Activated CD8-positive, alpha-beta T cell treated with anti-CD3 and anti-CD28 coated beads, Interleukin-2, amount 10 ng/mL, durations not matched to agents 7 days and 5 days (primary cell): ENCODE results near the gene BLM. TPM values are rescaled to one million over a fixed set of nuclear protein-coding genes. Genes with fewer than 3 reads are reported as not detected.
"Not testable (repeated sequence)": the region's sequence is repeated elsewhere in the genome, so short reads cannot be mapped to it uniquely, and the experiment has no call there.

Experiments used
- ATAC-seq: fragments of 150-1000 bp; cut with Tn5 transposase; one replicate; pipeline ENCODE4 v1.10.0; 2021; ENCODE audit warnings: moderate library complexity
- CTCF ChIA-PET: fragments of 350-600 bp; sonication (Branson Sonifier 250); formaldehyde crosslinking; loops from one replicate; lab custom pipeline; 2021; ENCODE audit warnings: antibody characterized with exemption; lab: Charles Lee
- POLR2A ChIA-PET: fragments of 350-600 bp; sonication (Branson Sonifier 250); formaldehyde crosslinking; loops from one replicate; lab custom pipeline; 2021; ENCODE audit warnings: antibody characterized with exemption; lab: Charles Lee
- DNase-seq: peaks from one replicate; pipeline ENCODE4 v3.0.0-alpha.2; 2020
- H3K27ac Mint-ChIP-seq: one replicate; pipeline ENCODE4 v1.8.0; 2021; ENCODE audit warnings: mild to moderate bottlenecking, mixed read lengths
- H3K27me3 Mint-ChIP-seq: one replicate; pipeline ENCODE4 v1.8.0; 2021; ENCODE audit warnings: low read depth, mixed read lengths
- H3K36me3 Mint-ChIP-seq: one replicate; pipeline ENCODE4 v1.8.0; 2021; ENCODE audit warnings: low read depth, mixed read lengths
- H3K4me1 Mint-ChIP-seq: one replicate; pipeline ENCODE4 v1.8.0; 2021; ENCODE audit warnings: low read depth, mixed read lengths
- H3K4me3 Mint-ChIP-seq: one replicate; pipeline ENCODE4 v1.8.0; 2021; ENCODE audit warnings: mild to moderate bottlenecking, mixed read lengths
- H3K9me3 Mint-ChIP-seq: one replicate; pipeline ENCODE4 v1.8.0; 2022; ENCODE audit warnings: mixed read lengths; ENCODE audit not compliant: insufficient read depth
- total RNA-seq, 2 experiments: library from RNA; stranded (reverse); gene quantifications; one replicate each; pipeline ENCODE4 v1.2.3, GENCODE V29; 2021

BLM gene
- total RNA-seq, 2 experiments from 2014 or later: 52.3 to 57.4 TPM

- CTCF ChIA-PET: interaction anchor here (1.0 kb wide), 1 partner anchor 197 kb away, joined by 3 read pairs; no protein-coding TSS in a partner anchor
- H3K27me3 Mint-ChIP-seq: no peaks in the 10 kb centered on the region
- ATAC-seq: no peak
- no peak for DNase-seq
- H3K27ac Mint-ChIP-seq: no peak overlapping the region
- peaks cover 9% of the 10 kb centered on the region for H3K9me3 Mint-ChIP-seq
- H3K36me3 Mint-ChIP-seq: peaks cover 69% of the 10 kb centered on the region
- H3K4me1 Mint-ChIP-seq: peaks cover 29% of the 10 kb centered on the region
- POLR2A ChIA-PET: no interaction called here
- H3K4me3 Mint-ChIP-seq: no peak overlapping the region
Measured at GRCh38 chr15:90735923-90736322, 18.8 kb downstream of the BLM start.

GRCh38 chr15:90740545-90740944, 23.4 kb downstream of the BLM start:
- POLR2A ChIA-PET, H3K27me3 Mint-ChIP-seq, H3K4me3 Mint-ChIP-seq, ATAC-seq, H3K27ac Mint-ChIP-seq, H3K9me3 Mint-ChIP-seq: not testable (repeated sequence)
- H3K36me3 Mint-ChIP-seq: peaks cover 64% of the 10 kb centered on the region
- DNase-seq: peak; percentile 14
- H3K4me1 Mint-ChIP-seq: peaks cover 37% of the 10 kb centered on the region
- CTCF ChIA-PET: interaction anchor here (0.8 to 1.4 kb wide), 2 partner anchors 146 to 192 kb away, joined by 3 read pairs; partner anchors contain the start of gene HDDC3

GRCh38 chr15:90742087-90742486, 24.9 kb downstream of the BLM start:
- no peaks in the 10 kb centered on the region for H3K9me3 Mint-ChIP-seq
- ATAC-seq (no peak), DNase-seq (peak; percentile 9)
- H3K4me1 Mint-ChIP-seq: peaks cover 29% of the 10 kb centered on the region
- no peaks in the 10 kb centered on the region for H3K27me3 Mint-ChIP-seq
- no peak overlapping the region for H3K27ac Mint-ChIP-seq
- no peak overlapping the region for H3K4me3 Mint-ChIP-seq
- peaks cover 52% of the 10 kb centered on the region for H3K36me3 Mint-ChIP-seq
- ChIA-PET CTCF (no interaction called here), POLR2A (no interaction called here)

- Mint-ChIP-seq H3K4me1 (peaks cover 28% of the 10 kb centered on the region), H3K4me3 (no peak overlapping the region), H3K27me3 (no peaks in the 10 kb centered on the region), H3K9me3 (no peaks in the 10 kb centered on the region), H3K36me3 (peaks cover 50% of the 10 kb centered on the region), H3K27ac (no peak overlapping the region)
- peak; percentile 10 for DNase-seq
- ChIA-PET POLR2A (interaction anchor here (0.6 kb wide), 1 partner anchor 265 kb away, joined by 7 read pairs; no protein-coding TSS in a partner anchor), CTCF (no interaction called here)
- ATAC-seq: no peak
Measured at GRCh38 chr15:90743407-90743806, 26.3 kb downstream of the BLM start.

GRCh38 chr15:90744759-90745402, 27.7 kb downstream of the BLM start:
- Mint-ChIP-seq H3K27ac (no peak overlapping the region), H3K4me1 (peaks cover 26% of the 10 kb centered on the region), H3K27me3 (no peaks in the 10 kb centered on the region), H3K9me3 (no peaks in the 10 kb centered on the region), H3K36me3 (peaks cover 56% of the 10 kb centered on the region), H3K4me3 (no peak overlapping the region)
- no peak for ATAC-seq
- POLR2A ChIA-PET: no interaction called here
- peak; percentile 4 for DNase-seq
- CTCF ChIA-PET: interaction anchor here (2.1 kb wide), 1 partner anchor 141 kb away, joined by 7 read pairs; no protein-coding TSS in a partner anchor

GRCh38 chr15:90749754-90750153, 32.6 kb downstream of the BLM start:
- POLR2A ChIA-PET: interaction anchor here (1.0 kb wide), 1 partner anchor 32 kb away, joined by 4 read pairs; the partner anchor contains the start of gene BLM
- DNase-seq: no peak
- Mint-ChIP-seq H3K4me3 (no peak overlapping the region), H3K4me1 (peaks cover 16% of the 10 kb centered on the region), H3K27me3 (no peaks in the 10 kb centered on the region), H3K9me3 (no peaks in the 10 kb centered on the region), H3K36me3 (peaks cover 55% of the 10 kb centered on the region), H3K27ac (no peak overlapping the region)
- CTCF ChIA-PET: interaction anchor here (0.8 to 0.9 kb wide), 2 partner anchors 102 to 430 kb away, joined by 3 read pairs; no protein-coding TSS in a partner anchor
- ATAC-seq: no peak

GRCh38 chr15:90750186-90750585, 33.0 kb downstream of the BLM start:
- Mint-ChIP-seq H3K4me3 (no peak overlapping the region), H3K9me3 (no peaks in the 10 kb centered on the region), H3K27me3 (no peaks in the 10 kb centered on the region), H3K4me1 (peaks cover 19% of the 10 kb centered on the region), H3K36me3 (peaks cover 57% of the 10 kb centered on the region), H3K27ac (no peak overlapping the region)
- ATAC-seq (no peak), DNase-seq (no peak)
- ChIA-PET POLR2A (interaction anchor here (1.0 kb wide), 1 partner anchor 33 kb away, joined by 4 read pairs; the partner anchor contains the start of gene BLM), CTCF (interaction anchor here (0.8 to 0.9 kb wide), 2 partner anchors 102 to 430 kb away, joined by 3 read pairs; no protein-coding TSS in a partner anchor)

- ATAC-seq (no peak), DNase-seq (no peak)
- CTCF ChIA-PET: interaction anchor here (0.7 to 1.1 kb wide), 2 partner anchors 13 to 34 kb away, joined by 3 read pairs; partner anchors contain the start of gene BLM
- Mint-ChIP-seq H3K4me3 (no peak overlapping the region), H3K27ac (no peak overlapping the region), H3K36me3 (peaks cover 63% of the 10 kb centered on the region), H3K9me3 (no peaks in the 10 kb centered on the region), H3K27me3 (no peaks in the 10 kb centered on the region), H3K4me1 (peaks cover 17% of the 10 kb centered on the region)
- POLR2A ChIA-PET: interaction anchor here (1.1 kb wide), 1 partner anchor 12 kb away, joined by 6 read pairs; no protein-coding TSS in a partner anchor
Measured at GRCh38 chr15:90751300-90751825, 34.2 kb downstream of the BLM start.

- no peak for DNase-seq
- H3K4me1 Mint-ChIP-seq: peaks cover 6% of the 10 kb centered on the region
- no peak overlapping the region for H3K4me3 Mint-ChIP-seq
- POLR2A ChIA-PET: interaction anchor here (0.6 kb wide), 1 partner anchor 785 kb away, joined by 3 read pairs; no protein-coding TSS in a partner anchor
- peaks cover 60% of the 10 kb centered on the region for H3K36me3 Mint-ChIP-seq
- ATAC-seq: no peak
- CTCF ChIA-PET: interaction anchor here (1.0 kb wide), 1 partner anchor 58 kb away, joined by 3 read pairs; no protein-coding TSS in a partner anchor
- H3K9me3 Mint-ChIP-seq: no peaks in the 10 kb centered on the region
- no peaks in the 10 kb centered on the region for H3K27me3 Mint-ChIP-seq
- H3K27ac Mint-ChIP-seq: no peak overlapping the region
Measured at GRCh38 chr15:90756916-90757315, 39.8 kb downstream of the BLM start.

- DNase-seq (no peak), ATAC-seq (no peak)
- no peak overlapping the region for H3K4me3 Mint-ChIP-seq
- peak overlapping the region; percentile 34 for H3K27ac Mint-ChIP-seq
- H3K27me3 Mint-ChIP-seq: no peaks in the 10 kb centered on the region
- POLR2A ChIA-PET: interaction anchor here (0.6 kb wide), 1 partner anchor 244 kb away, joined by 3 read pairs; no protein-coding TSS in a partner anchor
- H3K36me3 Mint-ChIP-seq: peaks cover 62% of the 10 kb centered on the region
- H3K4me1 Mint-ChIP-seq: peaks cover 6% of the 10 kb centered on the region
- CTCF ChIA-PET: interaction anchor here (1.0 kb wide), 1 partner anchor 57 kb away, joined by 3 read pairs; no protein-coding TSS in a partner anchor
- no peaks in the 10 kb centered on the region for H3K9me3 Mint-ChIP-seq
Measured at GRCh38 chr15:90757461-90757860, 40.3 kb downstream of the BLM start.

- Mint-ChIP-seq H3K36me3 (peaks cover 62% of the 10 kb centered on the region), H3K27me3 (no peaks in the 10 kb centered on the region), H3K4me3 (no peak overlapping the region), H3K4me1 (peaks cover 5% of the 10 kb centered on the region), H3K9me3 (no peaks in the 10 kb centered on the region), H3K27ac (no peak overlapping the region)
- ChIA-PET CTCF (interaction anchor here (1.1 kb wide), 1 partner anchor 125 kb away, joined by 3 read pairs; no protein-coding TSS in a partner anchor), POLR2A (interaction anchor here (1.2 kb wide), 1 partner anchor 113 kb away, joined by 3 read pairs; no protein-coding TSS in a partner anchor)
- DNase-seq (no peak), ATAC-seq (no peak)
Measured at GRCh38 chr15:90760661-90761232, 43.6 kb downstream of the BLM start.
